Mesendoderm (in vitro differentiated cells): ENCODE measurements around the gene CDK1.
"Not testable (repeated sequence)": the region's sequence is repeated elsewhere in the genome, so short reads cannot be mapped to it uniquely, and the experiment has no call there.

Experiments used
- DNase-seq: peaks from one replicate; pipeline ENCODE4 v3.0.0; 2013
- H2AK5ac ChIP-seq: 2 replicates; pipeline ENCODE4 v1.6.1; 2013; ENCODE audit warnings: low read length, inconsistent platforms
- H2BK120ac ChIP-seq: 2 replicates; pipeline ENCODE4 v1.6.1; 2013; ENCODE audit warnings: low read depth, mild to moderate bottlenecking, low read length, moderate library complexity, mixed read lengths
- H2BK15ac ChIP-seq: replicated peaks from 2 replicates; pipeline ENCODE4 v1.6.1; 2013; ENCODE audit warnings: low read depth, mild to moderate bottlenecking, moderate library complexity
- H2BK5ac ChIP-seq: 2 replicates; pipeline ENCODE4 v1.6.1; 2013; ENCODE audit warnings: low read length, inconsistent platforms
- H3K18ac ChIP-seq: 2 replicates; pipeline ENCODE4 v1.6.1; 2013; ENCODE audit warnings: mild to moderate bottlenecking, low read length, mixed read lengths
- H3K23ac ChIP-seq: one replicate; pipeline ENCODE4 v1.6.1; 2013; ENCODE audit warnings: low read length
- H3K27ac ChIP-seq: 2 replicates; pipeline ENCODE4 v1.5.1; 2013; ENCODE audit warnings: low read depth, mild to moderate bottlenecking, inconsistent platforms, low read length, moderate library complexity
- H3K27me3 ChIP-seq: 2 replicates; pipeline ENCODE4 v1.6.1; 2013; ENCODE audit warnings: low read length, control low read depth, mild to moderate bottlenecking, inconsistent platforms; ENCODE audit not compliant: insufficient read depth, poor library complexity
- H3K36me3 ChIP-seq: 2 replicates; pipeline ENCODE4 v1.6.1; 2013; ENCODE audit warnings: low read length, inconsistent platforms; ENCODE audit not compliant: control insufficient read depth, insufficient read depth
- H3K4ac ChIP-seq: one replicate; pipeline ENCODE4 v1.6.1; 2013; ENCODE audit warnings: low read depth, mild to moderate bottlenecking, low read length, moderate library complexity
- H3K4me1 ChIP-seq: 2 replicates; pipeline ENCODE4 v1.6.1; 2013; ENCODE audit warnings: low read depth, low read length, inconsistent platforms; ENCODE audit not compliant: control insufficient read depth
- H3K4me2 ChIP-seq: 2 replicates; pipeline ENCODE4 v1.6.1; 2013; ENCODE audit warnings: low read length
- H3K4me3 ChIP-seq: 2 replicates; pipeline ENCODE4 v1.5.1; 2013; ENCODE audit warnings: mild to moderate bottlenecking, low read length
- H3K56ac ChIP-seq: one replicate; pipeline ENCODE4 v1.6.1; 2013; ENCODE audit warnings: low read length
- H3K79me1 ChIP-seq: 2 replicates; pipeline ENCODE4 v1.6.1; 2013; ENCODE audit warnings: low read length, inconsistent platforms
- H3K79me2 ChIP-seq: 2 replicates; pipeline ENCODE4 v1.6.1; 2013; ENCODE audit warnings: mild to moderate bottlenecking, low read length; ENCODE audit not compliant: control insufficient read depth, insufficient read depth
- H3K9ac ChIP-seq: 2 replicates; pipeline ENCODE4 v1.6.1; 2013; ENCODE audit warnings: low read length, inconsistent platforms
- H4K5ac ChIP-seq: one replicate; pipeline ENCODE4 v1.6.1; 2013; ENCODE audit warnings: low read length
- H4K8ac ChIP-seq: one replicate; pipeline ENCODE4 v1.6.1; 2013; ENCODE audit warnings: low read depth, mild to moderate bottlenecking, control low read depth, low read length, moderate library complexity
- WGBS: extraction: QIAGEN DNeasy Blood & Tissue Kit; methylation state at CpG from one replicate; pipeline ENCODE4 v1.1.7; 2013; ENCODE audit warnings: low lambda C conversion rate, missing lambda C conversion rate; ENCODE audit not compliant: insufficient coverage; ENCODE audit errors: extremely low coverage; 5-methylcytosine and 5-hydroxymethylcytosine counted together

The CDK1 gene

DNA sequence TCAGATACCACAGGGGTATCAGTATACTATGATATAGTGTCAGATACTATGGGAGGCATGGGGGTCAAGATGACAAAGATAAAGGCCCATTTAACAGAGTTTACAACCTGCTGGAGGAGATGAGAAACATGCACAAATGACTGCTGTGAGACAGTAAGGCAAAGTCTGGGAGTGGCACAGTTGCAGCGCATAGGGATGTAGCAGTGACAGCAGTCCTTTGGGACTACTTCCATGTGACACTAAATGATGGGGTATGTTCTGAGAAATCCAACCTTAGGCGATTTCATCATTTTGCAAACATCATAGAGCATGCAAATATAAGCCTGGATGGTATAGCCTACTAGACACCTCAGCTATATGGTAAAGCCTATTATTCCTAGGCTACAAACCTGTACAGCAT lies 56.8 kb downstream of the CDK1 start:
- no peak overlapping the region for H2BK15ac ChIP-seq
- no CpG with 5 or more reads among the region's 2 CpGs for WGBS

DNA sequence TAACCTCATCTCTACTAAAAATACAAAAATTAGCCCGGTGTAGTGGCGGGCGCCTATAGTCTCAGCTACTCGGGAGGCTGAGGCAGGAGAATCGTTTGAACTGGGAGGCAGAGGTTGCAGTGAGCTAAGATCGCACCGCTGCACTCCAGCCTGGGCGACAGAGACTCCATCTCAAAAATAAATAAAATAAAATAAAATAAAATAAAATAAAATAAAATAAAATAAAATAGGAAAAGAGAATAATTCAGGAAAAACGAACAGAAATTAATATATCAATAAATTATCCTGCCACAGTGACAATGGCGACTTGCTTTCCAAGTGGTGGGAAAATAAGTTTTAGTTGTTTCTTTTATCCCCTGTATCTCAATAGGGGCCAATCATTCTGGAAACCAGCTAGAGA lies 62.9 kb downstream of the CDK1 start:
- no CpG with 5 or more reads among the region's 10 CpGs for WGBS

More for the DNA sequence above, 56.8 kb downstream of the CDK1 start:
- Histone ChIP-seq H3K36me3 (no peaks in the 10 kb centered on the region), H3K4me1 (no peaks in the 10 kb centered on the region), H3K79me2 (no peaks in the 10 kb centered on the region), H2BK120ac (no peak overlapping the region), H3K23ac (no peak overlapping the region), H3K18ac (no peak overlapping the region), H2BK5ac (no peak overlapping the region), H3K4me3 (no peak overlapping the region), H4K8ac (no peak overlapping the region), H3K4ac (no peak overlapping the region), H3K9ac (no peak overlapping the region), H3K27me3 (no peaks in the 10 kb centered on the region), H4K5ac (no peak overlapping the region), H3K27ac (no peak overlapping the region), H2AK5ac (no peak overlapping the region), H3K4me2 (no peak overlapping the region), H3K56ac (no peak overlapping the region), H3K79me1 (no peaks in the 10 kb centered on the region)
- no peak for DNase-seq

DNA sequence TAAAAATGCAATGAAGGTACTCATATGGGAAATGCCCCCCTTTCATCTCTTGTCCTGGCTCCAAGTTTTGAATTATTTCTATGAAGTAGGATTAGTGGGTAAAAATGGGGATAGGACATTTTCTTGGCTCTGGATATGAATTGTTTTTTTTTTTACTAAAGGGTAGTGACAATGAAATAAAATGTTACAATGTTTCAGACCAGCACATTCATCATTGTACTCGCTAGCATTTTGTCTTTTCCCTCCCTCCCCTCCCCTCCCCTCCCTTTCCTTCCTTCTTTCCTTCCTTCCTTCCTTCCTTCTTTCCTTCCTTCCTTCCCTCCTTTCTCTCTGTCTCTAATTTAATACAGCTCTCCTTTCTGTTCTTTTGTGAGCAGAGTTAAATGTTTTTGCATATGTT lies 64.4 kb downstream of the CDK1 start:
- DNase-seq = no peak

More for the DNA sequence above, 62.9 kb downstream of the CDK1 start:
- not testable (repeated sequence) for H3K36me3 ChIP-seq, H3K56ac ChIP-seq, H3K79me1 ChIP-seq, H4K8ac ChIP-seq, H3K4me1 ChIP-seq, H2AK5ac ChIP-seq, H3K23ac ChIP-seq, H3K18ac ChIP-seq, H4K5ac ChIP-seq, H3K27me3 ChIP-seq, H2BK15ac ChIP-seq, H2BK5ac ChIP-seq, H3K79me2 ChIP-seq, H3K9ac ChIP-seq, H2BK120ac ChIP-seq, H3K4ac ChIP-seq, H3K4me3 ChIP-seq, DNase-seq, H3K27ac ChIP-seq, H3K4me2 ChIP-seq

More for the DNA sequence above, 64.4 kb downstream of the CDK1 start:
- Histone ChIP-seq H3K4me1 (no peaks in the 10 kb centered on the region), H3K4ac (no peak overlapping the region), H2BK15ac (no peak overlapping the region), H2BK5ac (no peak overlapping the region), H3K4me3 (no peak overlapping the region), H4K5ac (no peak overlapping the region), H2BK120ac (no peak overlapping the region), H3K4me2 (no peak overlapping the region), H3K79me2 (no peaks in the 10 kb centered on the region), H3K79me1 (no peaks in the 10 kb centered on the region), H3K9ac (no peak overlapping the region), H3K27me3 (no peaks in the 10 kb centered on the region), H3K56ac (no peak overlapping the region), H4K8ac (no peak overlapping the region), H3K36me3 (no peaks in the 10 kb centered on the region), H3K27ac (no peak overlapping the region), H2AK5ac (no peak overlapping the region), H3K23ac (no peak overlapping the region), H3K18ac (no peak overlapping the region)
- no CpG with 5 or more reads among the region's 1 CpG for WGBS
